Astrocyte (in vitro differentiated cells and primary cell): ENCODE data around the gene CMIP.

Source experiments
- CTCF ChIP-seq: IDR thresholded peaks from 2 replicates; pipeline ENCODE4 v1.5.1; 2011; ENCODE audit warnings: low read depth, mild to moderate bottlenecking, inconsistent platforms, low read length, moderate library complexity; ENCODE audit not compliant: insufficient read depth
- EZH2 ChIP-seq: IDR thresholded peaks from 2 replicates; pipeline ENCODE4 v1.6.1; 2012; ENCODE audit warnings: mild to moderate bottlenecking, low read length, inconsistent platforms; ENCODE audit not compliant: insufficient read depth

- no peak for TF ChIP-seq CTCF
- TF ChIP-seq EZH2 = no peak
Measured at GRCh38 chr16:81496742-81497141, 52.1 kb downstream of the CMIP start.
